NCI-H2171 treated with DMSO at 0.1 percent for 48 hours (cell line): ENCODE measurements around the gene SERPINB1.
A peak's percentile ranks its signal among the peaks of the same experiment; 100 is the strongest.

Experiments
- DNase-seq: peaks from one replicate; lab custom pipeline; 2025; lab: John Stamatoyannopoulos, UW

Gene SERPINB1

GRCh38 chr6:2793534-2794151, 48.0 kb downstream of the SERPINB1 start:
- DNase-seq, result no peak

GRCh38 chr6:2792330-2793110, 49.1 kb downstream of the SERPINB1 start:
- no peak for DNase-seq

GRCh38 chr6:2791450-2791974, 50.2 kb downstream of the SERPINB1 start:
- DNase-seq, result peak; percentile 66

GRCh38 chr6:2790588-2791449, 50.8 kb downstream of the SERPINB1 start:
- DNase-seq, result peak; percentile 74

GRCh38 chr6:2786269-2786668, 55.4 kb downstream of the SERPINB1 start:
- no peak for DNase-seq

- DNase-seq, result no peak
These were observed 56.7 kb downstream of the SERPINB1 start for GRCh38 chr6:2784930-2785329.

GRCh38 chr6:2784061-2784460, 57.6 kb downstream of the SERPINB1 start:
- DNase-seq, result no peak

GRCh38 chr6:2783188-2783963, 58.3 kb downstream of the SERPINB1 start:
- DNase-seq, result peak; percentile 86

- peak; percentile 86 for DNase-seq
These were observed 58.9 kb downstream of the SERPINB1 start for GRCh38 chr6:2782825-2783187.

GRCh38 chr6:2782356-2782708, 59.3 kb downstream of the SERPINB1 start:
- peak; percentile 34 for DNase-seq
